SK-MEL-5 (cell line): ENCODE results near the gene COX20. TPM values are rescaled to one million over a fixed set of nuclear protein-coding genes. Genes with fewer than 3 reads are reported as not detected.

Experiments
- DNase-seq: peaks from one replicate; pipeline ENCODE4 v3.0.0-alpha.2; 2016; ENCODE audit warnings: low read depth, low spot score
- in situ Hi-C: cut with HindIII; loops from 2 replicates; pipeline ENCODE4 v1.10.0; 2016; ENCODE audit warnings: low sequenced_read_pairs, high pct_unique_total_duplicates, low pct_unique_long_range_greater_than_20kb
- total RNA-seq: library from RNA; depleted of rRNA; stranded (reverse); fragments of >200 nt; shearing (Covaris generic); gene quantifications from 2 replicates; pipeline ENCODE4 v1.2.3, GENCODE V29; 2014

The COX20 gene
- total RNA-seq, 1 experiment from 2014 or later, result 35.0 TPM

DNA sequence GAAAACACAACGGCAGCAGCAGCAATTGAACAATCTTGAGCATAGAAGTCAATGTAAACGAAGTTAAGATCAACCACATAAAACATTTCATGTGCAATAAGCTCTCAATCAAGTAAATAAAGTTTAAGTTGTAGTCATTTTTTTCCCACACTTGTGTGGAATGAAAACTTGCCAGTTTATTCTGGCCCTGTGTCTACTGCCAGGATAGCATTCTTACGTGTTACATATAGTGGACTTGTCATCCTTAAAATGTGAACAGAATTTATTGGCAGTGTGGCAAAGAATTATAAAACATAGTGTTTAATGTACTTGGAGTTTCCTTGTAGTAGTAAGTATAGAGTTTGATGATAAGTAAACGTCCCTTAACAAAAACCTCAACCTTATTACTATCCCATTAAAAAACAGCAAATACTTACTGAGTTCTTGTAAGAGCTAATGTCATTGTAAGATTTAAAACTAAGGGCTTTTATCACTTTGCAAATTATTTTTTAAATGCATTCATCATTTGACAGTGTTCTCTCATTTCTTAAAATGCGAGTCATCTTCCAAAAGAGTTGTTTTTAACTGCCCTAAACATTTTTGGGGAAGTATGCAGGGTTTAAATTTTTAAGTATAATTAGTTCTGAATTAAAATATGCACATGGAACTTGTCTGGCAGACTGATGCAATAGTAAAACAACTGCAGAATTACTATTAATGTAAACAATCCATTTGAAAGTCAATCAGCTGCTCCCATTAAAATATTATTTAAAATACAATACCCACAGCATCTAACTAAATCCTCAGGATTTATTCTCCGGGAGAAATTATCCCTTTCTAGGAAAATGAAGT, 7.9 kb downstream of the COX20 start:
- in situ Hi-C loops, result loop anchor here (25.0 kb wide), 1 partner anchor 194 kb away; no protein-coding TSS in a partner anchor
- DNase-seq, result no peak

- in situ Hi-C loops, result loop anchor here (25.0 kb wide), 1 partner anchor 193 kb away; no protein-coding TSS in a partner anchor
- no peak for DNase-seq
Observed at GRCh38 chr1:244844155-244845121, 9.0 kb downstream of the COX20 start.

DNA sequence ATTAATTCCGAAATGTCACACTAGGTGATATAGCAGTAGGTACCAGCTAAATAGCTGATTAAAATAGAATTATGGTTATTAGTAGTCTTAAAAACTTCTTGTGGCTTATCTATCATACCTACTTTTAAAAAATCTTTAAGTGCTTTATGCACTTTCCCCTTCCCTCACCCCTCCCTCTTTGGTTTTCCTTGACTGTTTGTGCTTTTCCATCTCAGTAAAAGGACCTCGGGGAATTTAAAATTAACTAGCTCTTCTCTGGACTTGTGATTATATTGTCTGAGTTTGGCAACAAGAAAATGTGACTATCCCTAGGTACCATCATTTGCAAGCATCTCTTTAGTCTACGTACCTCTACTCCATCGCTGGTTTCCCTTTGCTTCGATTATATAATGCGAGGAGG, 11.2 kb downstream of the COX20 start:
- in situ Hi-C loops, result loop anchor here (25.0 kb wide), 1 partner anchor 191 kb away; no protein-coding TSS in a partner anchor
- DNase-seq, result no peak

- in situ Hi-C loops, result loop anchor here (25.0 kb wide), 1 partner anchor 188 kb away; no protein-coding TSS in a partner anchor
Observed at GRCh38 chr1:244849189-244849866, 13.9 kb downstream of the COX20 start.

DNA sequence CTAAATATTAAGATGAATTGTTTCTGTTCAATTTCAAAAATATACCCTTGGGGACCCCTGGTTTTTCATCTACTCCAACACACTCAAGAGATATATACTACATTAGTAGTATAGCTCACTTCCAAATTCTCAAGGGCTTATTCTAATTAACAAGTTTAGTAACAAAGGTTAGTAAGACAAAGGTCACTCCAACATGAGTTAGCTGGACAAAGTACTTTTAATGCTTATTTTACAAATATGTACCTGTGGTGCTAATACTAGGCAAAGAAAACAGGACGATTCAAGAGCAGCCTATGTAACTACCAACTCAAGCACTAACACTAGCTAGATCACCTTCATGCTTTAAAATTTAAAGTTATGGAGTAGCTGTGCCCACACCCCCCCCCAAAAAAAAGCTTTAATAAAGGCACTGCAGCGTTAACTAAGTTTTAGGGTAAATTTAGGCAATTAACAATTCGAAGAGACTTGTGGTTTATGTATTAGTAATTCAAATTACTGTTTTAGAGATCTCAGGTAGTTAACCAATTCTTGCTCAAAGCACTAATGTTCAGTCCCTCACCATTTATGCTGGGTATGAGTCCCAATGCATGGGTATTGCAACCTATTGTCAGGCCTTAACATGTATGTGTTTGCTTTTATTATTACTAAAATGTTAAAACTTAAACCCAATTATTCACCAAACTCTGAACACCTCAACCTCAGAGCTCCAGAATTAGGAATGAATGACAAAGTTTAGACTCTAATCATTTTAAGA, 14.8 kb downstream of the COX20 start:
- no peak for DNase-seq
- in situ Hi-C loops, result no loop called here

More at GRCh38 chr1:244849189-244849866, 13.9 kb downstream of the COX20 start:
- no peak for DNase-seq

DNA sequence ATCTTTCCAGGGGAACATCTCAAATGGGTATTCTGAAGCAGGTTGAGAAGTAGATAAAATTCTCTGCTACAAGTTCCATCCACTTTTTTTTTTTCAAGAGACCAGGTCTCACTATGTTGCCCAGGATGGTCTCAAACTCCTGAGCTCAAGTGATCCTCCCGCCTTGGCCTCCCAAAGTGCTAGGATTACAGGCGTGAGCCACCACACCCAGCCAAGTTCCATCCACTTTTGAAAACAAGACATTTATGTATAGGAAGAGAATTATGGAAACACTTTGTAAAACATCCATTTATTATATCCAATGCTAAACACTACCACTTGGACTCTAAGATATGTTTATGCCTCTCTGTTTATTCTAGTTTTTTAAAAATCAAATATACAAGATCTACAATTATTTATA, 15.4 kb downstream of the COX20 start:
- in situ Hi-C loops, result no loop called here
- no peak for DNase-seq

DNA sequence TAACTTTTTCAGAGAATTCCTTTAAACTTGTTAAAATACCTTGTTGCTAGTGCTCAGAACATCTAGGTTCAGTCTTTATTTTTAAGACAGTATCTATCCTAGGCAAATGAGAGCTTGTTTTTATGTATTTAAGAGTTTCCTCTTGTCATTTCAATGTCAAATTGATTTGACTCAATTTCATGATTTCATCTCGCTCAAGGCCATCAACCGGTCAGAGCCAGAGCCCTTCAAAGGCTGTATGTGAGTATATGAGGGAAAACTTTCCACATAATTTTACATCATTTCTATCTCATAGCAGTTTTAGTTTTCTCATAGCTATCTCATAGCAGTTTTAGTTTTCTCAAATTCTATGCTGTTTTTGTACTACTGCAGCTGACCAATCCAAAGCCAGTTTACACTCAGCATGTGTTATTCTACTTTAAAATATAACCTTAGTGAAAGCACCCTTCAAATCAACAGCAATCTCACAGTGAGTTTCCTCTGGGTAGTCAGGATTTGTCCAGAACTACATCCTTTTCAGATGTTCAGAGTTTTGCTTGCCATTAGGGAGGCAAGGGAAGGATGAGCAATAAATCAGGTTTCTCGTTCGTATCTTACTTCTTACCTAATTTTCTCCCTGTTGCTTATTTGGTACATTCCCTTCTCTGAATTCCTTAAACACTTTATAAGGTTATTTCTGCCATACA, 16.2 kb downstream of the COX20 start:
- in situ Hi-C loops, result no loop called here

GRCh38 chr1:244852694-244853093, 17.2 kb downstream of the COX20 start:
- in situ Hi-C loops, result no loop called here
- DNase-seq, result no peak

More for the DNA sequence above, 16.2 kb downstream of the COX20 start:
- DNase-seq, result no peak

DNA sequence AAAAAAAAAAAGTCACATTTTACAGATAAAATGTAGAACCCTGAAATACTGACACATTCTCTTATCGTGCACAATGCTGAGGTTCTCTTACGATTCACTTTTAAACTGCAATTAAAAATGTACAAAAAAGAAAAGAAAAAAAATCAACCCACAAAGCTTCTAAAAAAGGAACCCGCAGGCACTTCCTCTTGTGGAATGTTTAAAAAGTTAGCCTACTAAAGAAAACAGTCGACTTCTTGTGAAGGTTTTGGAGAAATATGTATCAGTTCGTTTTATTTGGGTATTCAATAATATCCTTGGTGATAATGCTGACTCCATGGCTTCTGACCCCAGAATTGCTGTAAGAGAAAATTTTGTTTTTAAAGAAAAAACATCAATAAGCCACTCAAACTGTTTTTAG, 18.7 kb downstream of the COX20 start:
- DNase-seq, result no peak
- in situ Hi-C loops, result no loop called here

DNA sequence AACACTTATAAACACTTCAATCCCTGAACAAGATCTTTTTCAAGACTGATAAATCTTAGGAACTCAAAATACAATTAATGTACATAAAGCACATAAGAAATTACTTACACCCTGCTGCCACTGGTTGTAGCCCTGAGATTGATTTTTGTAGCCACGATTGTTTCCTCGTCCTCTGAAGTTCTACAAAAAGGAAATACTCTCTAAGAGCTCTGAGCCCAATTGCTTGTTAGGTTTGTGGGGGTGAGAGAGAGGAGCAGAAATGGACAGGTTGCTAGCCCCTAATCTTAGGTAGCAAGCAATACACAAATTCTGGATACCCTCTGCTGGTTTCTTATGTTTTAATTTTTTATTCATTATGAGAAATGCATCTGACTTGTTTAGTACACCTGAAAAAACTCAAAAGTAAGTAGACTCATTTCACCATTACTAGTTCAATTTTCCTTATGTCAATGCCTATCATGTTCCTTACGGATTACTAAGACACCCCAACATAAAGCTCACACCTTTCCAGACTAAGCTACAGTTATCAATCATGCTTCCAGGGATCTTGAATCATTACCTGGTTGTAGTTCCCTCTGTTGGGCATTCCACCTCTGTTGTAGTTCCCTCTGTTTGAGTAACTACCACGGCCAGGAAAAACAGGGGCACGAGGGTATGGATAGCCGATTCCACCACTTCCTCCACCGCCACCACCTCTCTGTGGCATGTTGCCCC, 19.6 kb downstream of the COX20 start:
- DNase-seq, result no peak
- in situ Hi-C loops, result no loop called here

DNA sequence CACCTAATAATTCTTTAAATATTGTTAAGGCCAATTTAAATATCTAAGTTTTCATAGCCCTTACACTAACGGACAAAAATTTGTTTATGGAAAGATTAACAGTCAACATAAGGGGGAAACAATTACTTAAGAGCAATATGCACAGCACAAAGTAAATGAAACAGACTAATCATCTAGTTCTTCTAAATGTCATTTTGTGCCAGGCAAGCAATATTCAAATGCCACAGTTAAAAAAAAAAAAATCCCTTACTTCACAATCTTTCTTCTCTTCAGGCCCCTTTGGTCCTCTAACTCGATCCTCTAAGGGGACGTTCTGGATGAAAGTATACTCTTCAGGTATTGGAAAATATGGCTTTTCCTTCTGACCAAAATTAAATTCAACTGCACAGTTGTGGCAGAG, 22.3 kb downstream of the COX20 start:
- DNase-seq, result no peak

GRCh38 chr1:244858357-244858756, 22.9 kb downstream of the COX20 start:
- in situ Hi-C loops, result no loop called here

More for the DNA sequence above, 22.3 kb downstream of the COX20 start:
- in situ Hi-C loops, result no loop called here

DNA sequence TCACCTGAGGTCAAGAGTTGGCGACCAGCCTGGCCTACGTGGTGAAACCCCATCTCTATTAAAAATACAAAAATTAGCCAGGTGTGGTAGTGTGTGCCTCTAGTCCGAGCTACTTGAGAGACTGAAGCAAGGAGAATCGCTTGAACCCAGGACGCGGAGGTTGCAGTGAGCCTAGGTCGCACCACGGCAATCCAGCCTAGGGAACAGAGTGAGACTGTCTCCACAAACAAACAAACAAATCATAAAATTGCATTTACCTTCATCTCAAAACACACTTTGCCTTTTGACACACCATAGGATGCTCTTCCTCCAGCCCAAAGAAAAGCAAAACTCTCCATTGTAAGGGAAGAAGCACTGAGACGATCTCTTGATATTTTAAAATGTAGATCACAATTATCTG, 24.6 kb downstream of the COX20 start:
- in situ Hi-C loops, result no loop called here
- DNase-seq, result no peak

More at GRCh38 chr1:244858357-244858756, 22.9 kb downstream of the COX20 start:
- no peak for DNase-seq

- DNase-seq, result no peak
- in situ Hi-C loops, result no loop called here
Observed at GRCh38 chr1:244860914-244861610, 25.6 kb downstream of the COX20 start.

GRCh38 chr1:244861683-244862082, 26.2 kb downstream of the COX20 start:
- DNase-seq, result no peak
- in situ Hi-C loops, result no loop called here
